K562 treated with DMSO at 1 percent for 24 hours (cell line): Measurements from ENCODE around the gene TRPV3. TPM values are rescaled to one million over a fixed set of nuclear protein-coding genes. Genes with fewer than 3 reads are reported as not detected.

ENCODE experiments used
- total RNA-seq: library from RNA; unstranded; fragments of 300-600 nt; gene quantifications from 2 replicates; pipeline ENCODE4 v1.2.3, GENCODE V29; 2022; ENCODE audit warnings: low read depth; ENCODE audit not compliant: insufficient read depth

TRPV3 gene
- total RNA-seq, result 0.07 and 0.49 TPM in 2 replicates

DNA sequence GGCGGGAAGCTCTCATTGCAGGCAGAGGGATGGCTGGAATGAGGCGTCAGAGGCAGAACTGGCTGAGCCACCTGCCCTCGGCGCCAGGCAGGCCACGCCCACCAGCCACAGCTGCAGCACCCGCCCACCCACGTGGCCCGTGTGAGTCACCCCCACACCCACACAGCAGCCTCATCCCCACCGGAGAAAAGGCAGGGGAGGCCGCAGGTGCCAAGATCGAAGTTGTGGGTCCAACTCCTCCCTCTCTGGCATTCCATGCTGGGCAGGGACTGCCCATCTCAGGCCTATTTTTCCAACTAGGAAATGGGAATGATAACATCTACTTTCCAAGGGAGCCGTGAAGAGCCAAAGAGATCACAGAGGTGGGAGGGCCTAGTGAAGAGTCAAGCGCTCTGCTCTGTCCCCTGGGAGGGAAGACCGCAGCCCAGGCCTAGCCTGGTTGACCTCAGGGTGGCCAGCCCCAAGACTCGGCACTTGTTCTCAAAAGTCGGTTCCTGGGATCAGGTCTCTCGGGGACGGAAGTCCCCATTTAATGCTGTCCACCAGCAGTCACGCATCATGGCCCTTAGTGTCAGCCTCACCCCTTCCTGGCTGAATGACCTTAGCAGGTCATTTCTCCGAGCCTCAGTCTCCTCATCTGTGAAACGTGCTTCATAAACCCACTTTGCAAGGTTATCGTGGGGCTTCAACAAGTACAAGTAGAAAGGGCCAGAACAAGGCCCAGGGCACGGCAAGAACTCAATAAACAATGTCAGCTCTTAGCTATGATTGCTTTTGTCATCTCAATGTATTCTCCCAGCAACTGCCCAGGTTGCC, at the start of gene TRPV3:
TRPV3 (minus strand) TSS at position 45 of the 816 bp plus-strand sequence. CDS start 2,962 bp downstream, outside the sequence.

DNA sequence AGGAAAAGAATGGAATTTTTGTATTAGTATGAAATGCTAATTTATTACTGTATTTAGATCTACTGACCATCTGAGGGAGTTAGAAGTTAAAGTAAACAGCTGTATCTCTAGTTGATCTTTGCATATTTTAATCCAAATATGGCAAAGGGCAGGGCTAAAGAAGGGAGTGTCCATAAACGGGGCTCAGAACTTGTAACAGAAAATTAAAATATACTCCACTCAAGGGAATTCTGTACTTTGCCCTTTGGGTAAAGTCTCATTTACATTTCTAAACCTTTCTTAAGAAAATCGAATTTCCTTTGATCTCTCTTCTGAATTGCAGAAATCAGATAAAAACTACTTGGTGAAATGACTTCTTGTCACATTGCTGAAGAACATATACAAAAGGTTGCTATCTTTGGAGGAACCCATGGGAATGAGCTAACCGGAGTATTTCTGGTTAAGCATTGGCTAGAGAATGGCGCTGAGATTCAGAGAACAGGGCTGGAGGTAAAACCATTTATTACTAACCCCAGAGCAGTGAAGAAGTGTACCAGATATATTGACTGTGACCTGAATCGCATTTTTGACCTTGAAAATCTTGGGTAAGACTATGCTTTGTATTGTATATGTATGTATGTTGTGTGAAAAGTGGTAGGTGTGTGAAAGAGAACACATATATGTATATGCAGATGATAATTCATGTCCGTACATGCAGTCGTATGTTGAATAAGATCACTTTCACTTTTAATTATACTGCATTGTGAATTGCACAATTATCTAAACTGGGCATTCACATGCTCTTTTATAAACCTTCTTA, 81.6 kb downstream of the TRPV3 start, which contains the start of gene ASPA:
ASPA (plus strand) TSS at position 186 of the 799 bp plus-strand sequence; CDS start at position 349, 163 bp downstream.

DNA sequence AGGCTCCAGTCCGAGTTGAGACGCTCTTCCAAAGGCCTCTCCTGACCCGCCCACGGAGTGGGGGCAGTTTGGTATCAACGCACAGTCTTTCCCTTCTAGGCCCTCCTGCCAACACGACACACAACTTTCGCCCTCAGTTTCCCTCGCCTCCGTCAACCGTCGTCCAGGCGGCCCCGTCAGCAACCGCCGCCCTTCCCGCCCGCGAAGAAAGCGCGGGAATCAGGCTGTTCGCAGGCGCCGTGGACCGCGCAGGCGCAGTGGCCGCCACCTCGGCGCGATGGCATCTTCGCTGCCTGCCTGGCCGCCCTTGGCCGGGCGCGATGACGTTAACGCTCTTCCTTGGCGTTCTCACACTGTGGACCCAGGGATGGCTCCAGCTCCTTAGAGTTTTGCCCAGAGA, 86.0 kb downstream of the TRPV3 start, which contains the start of gene SPATA22:
SPATA22 (minus strand) TSS at position 221 of the 400 bp plus-strand sequence. CDS start 2,494 bp downstream, outside the sequence.

Other genes with a start within 250 kb of the TRPV3 start
- not detected in 2 replicates for gene OR3A2, start 171.5 kb downstream of the TRPV3 start, total RNA-seq
- gene OR1E1, start 159.4 kb downstream of the TRPV3 start, total RNA-seq, result not detected in 2 replicates
- not detected in 2 replicates for gene OR3A3, start 146.4 kb downstream of the TRPV3 start, total RNA-seq
- gene OR1E2, start 124.0 kb downstream of the TRPV3 start, total RNA-seq, result not detected in 2 replicates
- gene SPATA22, start 86.0 kb downstream of the TRPV3 start, total RNA-seq, result 0.78 and 0.93 TPM in 2 replicates
- not detected in 2 replicates for gene ASPA, start 81.8 kb downstream of the TRPV3 start, total RNA-seq
- gene TRPV1, start 51.6 kb upstream of the TRPV3 start, total RNA-seq, result 1.0 TPM in 2 replicates
- 20.7 and 22.3 TPM in 2 replicates for gene SHPK, start 78.4 kb upstream of the TRPV3 start, total RNA-seq
- gene CTNS, start 78.9 kb upstream of the TRPV3 start, total RNA-seq, result 25.5 and 31.7 TPM in 2 replicates
- gene TAX1BP3, start 110.8 kb upstream of the TRPV3 start, total RNA-seq, result 59.0 and 63.5 TPM in 2 replicates
- 147 and 167 TPM in 2 replicates for gene EMC6, start 111.0 kb upstream of the TRPV3 start, total RNA-seq
- 0.31 TPM in 1 of 2 replicates, not detected in the other for gene P2RX5, start 138.3 kb upstream of the TRPV3 start, total RNA-seq
- 10.6 and 11.9 TPM in 2 replicates for gene HASPIN, start 166.1 kb upstream of the TRPV3 start, total RNA-seq
- gene ITGAE, start 243.4 kb upstream of the TRPV3 start, total RNA-seq, result 23.4 and 32.6 TPM in 2 replicates